Endothelial cell (in vitro differentiated cells): ENCODE data around the gene KCNJ6. TPM values are rescaled to one million over a fixed set of nuclear protein-coding genes. Genes with fewer than 3 reads are reported as not detected.
"Not testable (repeated sequence)": the region's sequence is repeated elsewhere in the genome, so short reads cannot be mapped to it uniquely, and the experiment has no call there.

Experiments
- DNase-seq: peaks from one replicate; pipeline ENCODE4 v3.0.0; 2021; ENCODE audit warnings: low spot score
- H3K27ac Mint-ChIP-seq: one replicate; pipeline ENCODE4 v1.8.0; 2021; ENCODE audit warnings: mixed read lengths, inconsistent platforms; ENCODE audit not compliant: unreplicated experiment
- H3K27me3 Mint-ChIP-seq: one replicate; pipeline ENCODE4 v1.8.0; 2021; ENCODE audit warnings: mild to moderate bottlenecking, moderate library complexity, mixed read lengths, inconsistent platforms; ENCODE audit not compliant: unreplicated experiment
- H3K36me3 Mint-ChIP-seq: one replicate; pipeline ENCODE4 v1.8.0; 2021; ENCODE audit warnings: mild to moderate bottlenecking, low read depth, mixed read lengths, inconsistent platforms; ENCODE audit not compliant: unreplicated experiment
- H3K4me1 Mint-ChIP-seq: one replicate; pipeline ENCODE4 v1.8.0; 2021; ENCODE audit warnings: mild to moderate bottlenecking, mixed read lengths, inconsistent platforms; ENCODE audit not compliant: unreplicated experiment
- H3K4me3 Mint-ChIP-seq: one replicate; pipeline ENCODE4 v1.8.0; 2021; ENCODE audit warnings: mild to moderate bottlenecking, mixed read lengths, inconsistent platforms; ENCODE audit not compliant: unreplicated experiment
- H3K9me3 Mint-ChIP-seq: one replicate; pipeline ENCODE4 v1.8.0; 2021; ENCODE audit warnings: mixed read lengths, inconsistent platforms; ENCODE audit not compliant: unreplicated experiment
- total RNA-seq: library from RNA; stranded (reverse); fragmentation: NEBNext Ultra II Directional; extraction: Animal tissue kit (Norgen Biotek cat#: 25700); gene quantifications from one replicate; pipeline ENCODE4 v1.2.1, GENCODE V29; 2021; ENCODE audit not compliant: unreplicated experiment
- TF ChIP-seq, protein P1 (sequence below): fragments of 200-600 bp; sonication (generic); IDR thresholded peaks from one replicate; pipeline ENCODE4 v1.5.0; 2021; ENCODE audit warnings: antibody characterized with exemption; ENCODE audit not compliant: unreplicated experiment

The KCNJ6 gene
- total RNA-seq, 1 donor from 2014 or later: 0.41 TPM

DNA sequence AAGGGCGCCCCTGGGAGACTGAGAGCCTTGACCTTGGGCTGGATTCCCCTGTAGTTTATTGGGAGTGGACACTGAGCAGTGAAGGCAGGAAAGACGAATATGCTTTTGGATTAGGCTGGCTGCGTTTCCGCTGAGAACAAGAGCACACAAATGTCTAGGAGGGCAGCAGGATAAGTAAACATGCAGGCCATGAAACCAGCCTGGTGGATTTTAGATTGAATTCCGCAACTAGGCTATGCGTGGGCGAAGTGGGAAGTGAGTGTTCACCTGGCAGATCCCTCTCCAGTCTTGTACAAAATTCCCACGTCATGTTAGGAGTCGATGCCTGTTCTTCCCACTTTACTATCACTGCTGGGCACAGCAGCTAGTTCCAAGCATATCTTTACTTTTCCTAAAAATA, 21.4 kb upstream of the KCNJ6 start:
- DNase-seq: no peak
- no peak overlapping the region for H3K4me3 Mint-ChIP-seq
- H3K36me3 Mint-ChIP-seq: no peaks in the 10 kb centered on the region
- no peaks in the 10 kb centered on the region for H3K4me1 Mint-ChIP-seq
- no peaks in the 10 kb centered on the region for H3K27me3 Mint-ChIP-seq
- H3K27ac Mint-ChIP-seq: no peak overlapping the region
- no peaks in the 10 kb centered on the region for H3K9me3 Mint-ChIP-seq
- TF ChIP-seq, protein P1, sequence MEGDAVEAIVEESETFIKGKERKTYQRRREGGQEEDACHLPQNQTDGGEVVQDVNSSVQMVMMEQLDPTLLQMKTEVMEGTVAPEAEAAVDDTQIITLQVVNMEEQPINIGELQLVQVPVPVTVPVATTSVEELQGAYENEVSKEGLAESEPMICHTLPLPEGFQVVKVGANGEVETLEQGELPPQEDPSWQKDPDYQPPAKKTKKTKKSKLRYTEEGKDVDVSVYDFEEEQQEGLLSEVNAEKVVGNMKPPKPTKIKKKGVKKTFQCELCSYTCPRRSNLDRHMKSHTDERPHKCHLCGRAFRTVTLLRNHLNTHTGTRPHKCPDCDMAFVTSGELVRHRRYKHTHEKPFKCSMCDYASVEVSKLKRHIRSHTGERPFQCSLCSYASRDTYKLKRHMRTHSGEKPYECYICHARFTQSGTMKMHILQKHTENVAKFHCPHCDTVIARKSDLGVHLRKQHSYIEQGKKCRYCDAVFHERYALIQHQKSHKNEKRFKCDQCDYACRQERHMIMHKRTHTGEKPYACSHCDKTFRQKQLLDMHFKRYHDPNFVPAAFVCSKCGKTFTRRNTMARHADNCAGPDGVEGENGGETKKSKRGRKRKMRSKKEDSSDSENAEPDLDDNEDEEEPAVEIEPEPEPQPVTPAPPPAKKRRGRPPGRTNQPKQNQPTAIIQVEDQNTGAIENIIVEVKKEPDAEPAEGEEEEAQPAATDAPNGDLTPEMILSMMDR: no peak

DNA sequence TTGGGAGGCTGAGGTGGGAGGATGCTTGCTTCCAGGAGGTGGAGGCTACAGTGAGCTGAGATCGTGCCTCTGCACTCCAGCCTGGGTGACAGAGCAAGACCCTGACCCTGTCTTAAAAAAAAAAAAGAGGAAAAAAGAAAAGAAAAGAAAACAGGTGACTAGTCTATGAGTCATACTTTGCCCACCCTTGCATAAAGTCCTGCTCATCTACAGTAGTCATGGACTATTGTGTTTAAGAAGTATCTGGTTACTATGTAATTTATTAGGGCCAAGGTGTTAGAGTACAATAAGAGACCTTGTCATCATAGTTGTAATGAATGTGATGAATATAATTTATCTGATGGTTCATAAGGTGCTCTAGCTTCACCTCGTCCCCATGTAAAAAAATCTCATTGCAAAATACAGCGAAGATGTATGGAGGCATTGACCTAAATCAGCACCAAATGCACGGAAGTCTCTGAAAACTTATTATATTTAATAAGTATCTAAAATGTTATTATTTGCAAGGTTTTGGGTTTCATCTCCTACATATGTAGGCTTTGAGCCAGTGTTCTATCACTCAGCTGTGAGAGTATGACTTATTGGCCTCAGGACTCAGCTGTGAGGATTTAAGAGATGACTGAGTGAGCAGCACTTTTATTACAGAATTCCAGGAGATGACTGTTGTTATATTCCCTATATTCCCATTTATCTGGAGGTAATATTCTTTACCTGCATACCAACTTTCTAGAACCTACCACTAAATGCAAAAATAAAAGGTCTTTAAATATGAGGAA, 19.9 kb upstream of the KCNJ6 start:
- TF ChIP-seq, protein P1: no peak
- Mint-ChIP-seq H3K4me3 (no peak overlapping the region), H3K27me3 (no peaks in the 10 kb centered on the region), H3K36me3 (no peaks in the 10 kb centered on the region), H3K4me1 (no peaks in the 10 kb centered on the region), H3K27ac (no peak overlapping the region), H3K9me3 (no peaks in the 10 kb centered on the region)
- DNase-seq: no peak

DNA sequence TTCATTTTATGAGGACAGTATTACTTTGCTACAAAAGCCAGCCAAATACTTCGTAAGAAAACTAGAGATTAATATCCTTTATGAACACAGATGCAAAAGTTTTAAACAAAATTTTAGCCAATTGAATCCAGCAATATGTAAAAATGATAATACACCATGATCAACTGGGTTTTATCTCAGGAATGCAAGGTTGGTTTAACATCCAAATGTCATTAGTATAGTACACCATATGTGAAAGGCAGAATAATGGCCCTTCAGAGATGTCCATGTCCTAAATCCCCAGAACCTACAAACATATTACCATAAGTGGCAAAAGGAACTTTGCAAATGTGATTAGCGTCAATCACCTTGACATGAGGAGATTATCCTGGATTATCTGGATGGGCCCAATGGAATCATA, 16.7 kb upstream of the KCNJ6 start:
- Mint-ChIP-seq H3K4me3 (no peak overlapping the region), H3K27ac (no peak overlapping the region), H3K27me3 (no peaks in the 10 kb centered on the region), H3K36me3 (no peaks in the 10 kb centered on the region), H3K4me1 (no peaks in the 10 kb centered on the region), H3K9me3 (no peaks in the 10 kb centered on the region)
- DNase-seq: no peak
- TF ChIP-seq, protein P1: no peak

DNA sequence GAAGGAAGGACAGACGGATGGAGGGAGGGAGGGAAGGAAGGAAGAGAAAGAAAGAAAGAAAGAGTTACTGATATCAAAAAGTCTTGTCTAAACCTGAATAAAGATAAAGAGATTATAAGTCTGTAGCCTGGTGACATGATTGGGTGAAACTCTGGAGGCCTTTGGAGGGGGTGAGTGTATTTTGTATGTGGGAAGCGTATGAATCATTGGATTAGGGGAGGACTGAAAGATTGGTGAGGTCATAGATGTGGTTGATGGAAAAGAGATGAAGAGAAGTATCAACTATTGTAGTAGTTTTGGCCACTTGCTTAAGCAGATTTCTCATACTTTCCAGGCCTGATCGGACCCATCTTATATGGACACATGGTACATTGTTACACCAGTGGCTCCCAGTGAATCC, 11.5 kb upstream of the KCNJ6 start:
- DNase-seq: no peak
- Mint-ChIP-seq H3K9me3 (no peaks in the 10 kb centered on the region), H3K36me3 (no peaks in the 10 kb centered on the region), H3K27me3 (no peaks in the 10 kb centered on the region), H3K4me3 (no peak overlapping the region), H3K27ac (no peak overlapping the region), H3K4me1 (no peaks in the 10 kb centered on the region)
- TF ChIP-seq, protein P1: no peak

DNA sequence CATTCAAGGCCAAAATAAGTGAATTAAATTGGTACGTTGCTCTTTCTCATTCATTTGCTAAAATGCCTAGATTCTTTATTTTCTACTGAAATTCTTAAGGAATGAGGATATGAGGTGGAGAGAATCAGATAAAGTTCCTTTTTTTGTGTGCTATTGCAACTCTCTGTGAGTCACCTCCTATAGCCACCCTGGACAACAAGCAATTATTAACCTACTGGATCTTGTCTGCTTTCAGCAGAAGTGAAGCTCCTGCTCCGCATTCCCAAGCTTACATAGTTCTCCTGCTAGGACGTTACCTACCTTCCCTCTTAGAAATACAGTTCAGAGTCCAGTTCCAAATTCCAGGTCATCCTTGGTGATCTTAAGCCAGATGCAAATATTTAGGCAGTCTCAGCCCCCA, 4.8 kb upstream of the KCNJ6 start:
- no peaks in the 10 kb centered on the region for H3K9me3 Mint-ChIP-seq
- H3K27me3 Mint-ChIP-seq: no peaks in the 10 kb centered on the region
- TF ChIP-seq, protein P1: no peak
- no peaks in the 10 kb centered on the region for H3K36me3 Mint-ChIP-seq
- no peaks in the 10 kb centered on the region for H3K4me1 Mint-ChIP-seq
- DNase-seq: no peak
- H3K27ac Mint-ChIP-seq: no peak overlapping the region
- no peak overlapping the region for H3K4me3 Mint-ChIP-seq

DNA sequence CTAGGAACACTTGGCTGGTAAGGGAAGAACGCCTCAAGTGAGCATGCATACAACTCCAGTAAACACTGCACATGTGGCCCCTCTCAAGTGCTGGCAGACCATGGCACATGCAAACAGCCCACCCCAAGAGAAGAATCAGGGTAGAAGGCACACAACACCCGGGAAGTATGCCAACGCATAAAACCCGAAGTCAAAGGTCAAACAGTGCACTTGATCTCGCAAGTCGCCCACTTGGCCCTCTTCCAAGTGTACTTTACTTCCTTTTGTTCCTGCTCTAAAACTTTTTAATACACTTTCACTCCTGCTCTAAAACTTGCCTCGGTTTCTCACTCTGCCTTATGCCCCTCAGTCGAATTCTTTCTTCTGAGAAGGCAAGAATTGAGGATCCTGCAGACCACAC, 4.0 kb upstream of the KCNJ6 start:
- H3K4me3 Mint-ChIP-seq, H3K36me3 Mint-ChIP-seq, H3K27ac Mint-ChIP-seq, DNase-seq, H3K9me3 Mint-ChIP-seq, H3K27me3 Mint-ChIP-seq, H3K4me1 Mint-ChIP-seq: not testable (repeated sequence)
